Astrocyte (in vitro differentiated cells and primary cell): Measurements from ENCODE around the gene STK39. TPM values are rescaled to one million over a fixed set of nuclear protein-coding genes. Genes with fewer than 3 reads are reported as not detected.

ENCODE experiments used
- DNase-seq: peaks from one replicate; pipeline ENCODE4 v3.0.0-alpha.2; 2010; ENCODE audit warnings: low read depth
- FAIRE-seq: peaks from 2 replicates; lab custom pipeline; 2011; peaks lifted over from hg19 to GRCh38; lab: Jason Lieb, UNC
- H2AFZ ChIP-seq: 2 replicates; pipeline ENCODE4 v1.6.0; 2012; ENCODE audit warnings: low read depth, low read length, inconsistent platforms
- H3K27ac ChIP-seq: 2 replicates; pipeline ENCODE4 v1.5.1; 2011; ENCODE audit warnings: low read depth, low read length, inconsistent platforms
- H3K27me3 ChIP-seq: 2 replicates; pipeline ENCODE4 v1.6.0; 2011; ENCODE audit warnings: low read length, inconsistent platforms; ENCODE audit not compliant: insufficient read depth
- H3K36me3 ChIP-seq: 2 replicates; pipeline ENCODE4 v1.5.1; 2011; ENCODE audit warnings: low read length, inconsistent platforms; ENCODE audit not compliant: insufficient read depth
- H3K4me1 ChIP-seq: 2 replicates; pipeline ENCODE4 v1.5.1; 2011; ENCODE audit warnings: low read length, inconsistent platforms; ENCODE audit not compliant: insufficient read depth
- H3K4me2 ChIP-seq: 2 replicates; pipeline ENCODE4 v1.6.0; 2012; ENCODE audit warnings: low read length, inconsistent platforms
- H3K4me3 ChIP-seq: 2 replicates; pipeline ENCODE4 v1.5.1; 2011; ENCODE audit warnings: low read depth, mild to moderate bottlenecking, low read length, inconsistent platforms; ENCODE audit not compliant: insufficient read depth
- H3K79me2 ChIP-seq: 2 replicates; pipeline ENCODE4 v1.6.0; 2012; ENCODE audit warnings: mild to moderate bottlenecking, low read length, inconsistent platforms; ENCODE audit not compliant: insufficient read depth
- H3K9ac ChIP-seq: 2 replicates; pipeline ENCODE4 v1.6.0; 2012; ENCODE audit warnings: mild to moderate bottlenecking, low read length, inconsistent platforms
- H3K9me3 ChIP-seq: 2 replicates; pipeline ENCODE4 v1.5.1; 2012; ENCODE audit warnings: low read depth, mild to moderate bottlenecking, low read length, inconsistent platforms; ENCODE audit not compliant: insufficient read depth
- H4K20me1 ChIP-seq: 2 replicates; pipeline ENCODE4 v1.6.0; 2012; ENCODE audit warnings: low read length, inconsistent platforms; ENCODE audit not compliant: insufficient read depth
- H3K27ac Mint-ChIP-seq: one replicate; pipeline ENCODE4 v1.8.0; 2021; ENCODE audit warnings: mild to moderate bottlenecking, mixed read lengths; ENCODE audit not compliant: unreplicated experiment
- H3K27me3 Mint-ChIP-seq: one replicate; pipeline ENCODE4 v1.8.0; 2021; ENCODE audit warnings: low read depth, mixed read lengths; ENCODE audit not compliant: unreplicated experiment
- H3K36me3 Mint-ChIP-seq: one replicate; pipeline ENCODE4 v1.8.0; 2021; ENCODE audit warnings: low read depth, mixed read lengths; ENCODE audit not compliant: unreplicated experiment
- H3K4me1 Mint-ChIP-seq: one replicate; pipeline ENCODE4 v1.8.0; 2021; ENCODE audit warnings: low read depth, mixed read lengths; ENCODE audit not compliant: unreplicated experiment
- H3K4me3 Mint-ChIP-seq: one replicate; pipeline ENCODE4 v1.8.0; 2021; ENCODE audit warnings: mild to moderate bottlenecking, moderate library complexity, mixed read lengths; ENCODE audit not compliant: unreplicated experiment
- H3K9me3 Mint-ChIP-seq: one replicate; pipeline ENCODE4 v1.8.0; 2021; ENCODE audit warnings: mild to moderate bottlenecking, mixed read lengths; ENCODE audit not compliant: unreplicated experiment
- EZH2 ChIP-seq: IDR thresholded peaks from 2 replicates; pipeline ENCODE4 v1.6.1; 2012; ENCODE audit warnings: mild to moderate bottlenecking, low read length, inconsistent platforms; ENCODE audit not compliant: insufficient read depth
- total RNA-seq: library from RNA; stranded (reverse); gene quantifications from 2 replicates; pipeline ENCODE4 v1.2.1, GENCODE V29; 2021
- TF ChIP-seq, protein P1 (sequence below): IDR thresholded peaks from 2 replicates; pipeline ENCODE4 v1.5.1; 2011; ENCODE audit warnings: low read depth, mild to moderate bottlenecking, inconsistent platforms, low read length, moderate library complexity; ENCODE audit not compliant: insufficient read depth

STK39 gene
- total RNA-seq, 1 donor from 2014 or later, result 23.4 TPM

GRCh38 chr2:168183308-168183997 is 63.9 kb downstream of the STK39 start:
- no peaks in the 10 kb centered on the region for H3K27me3 Mint-ChIP-seq
- H4K20me1 ChIP-seq, result peaks cover 56% of the 10 kb centered on the region
- no peak overlapping the region for H3K27ac Mint-ChIP-seq
- no peak overlapping the region for H3K4me3 ChIP-seq
- peaks cover 75% of the 10 kb centered on the region for H3K79me2 ChIP-seq
- H3K9ac ChIP-seq, result no peak overlapping the region
- no peaks in the 10 kb centered on the region for H3K9me3 ChIP-seq
- no peak overlapping the region for H3K27ac ChIP-seq
- peaks cover 4% of the 10 kb centered on the region for H3K36me3 ChIP-seq
- H3K4me2 ChIP-seq, result no peak overlapping the region
- DNase-seq, result no peak
- TF ChIP-seq, protein P1, sequence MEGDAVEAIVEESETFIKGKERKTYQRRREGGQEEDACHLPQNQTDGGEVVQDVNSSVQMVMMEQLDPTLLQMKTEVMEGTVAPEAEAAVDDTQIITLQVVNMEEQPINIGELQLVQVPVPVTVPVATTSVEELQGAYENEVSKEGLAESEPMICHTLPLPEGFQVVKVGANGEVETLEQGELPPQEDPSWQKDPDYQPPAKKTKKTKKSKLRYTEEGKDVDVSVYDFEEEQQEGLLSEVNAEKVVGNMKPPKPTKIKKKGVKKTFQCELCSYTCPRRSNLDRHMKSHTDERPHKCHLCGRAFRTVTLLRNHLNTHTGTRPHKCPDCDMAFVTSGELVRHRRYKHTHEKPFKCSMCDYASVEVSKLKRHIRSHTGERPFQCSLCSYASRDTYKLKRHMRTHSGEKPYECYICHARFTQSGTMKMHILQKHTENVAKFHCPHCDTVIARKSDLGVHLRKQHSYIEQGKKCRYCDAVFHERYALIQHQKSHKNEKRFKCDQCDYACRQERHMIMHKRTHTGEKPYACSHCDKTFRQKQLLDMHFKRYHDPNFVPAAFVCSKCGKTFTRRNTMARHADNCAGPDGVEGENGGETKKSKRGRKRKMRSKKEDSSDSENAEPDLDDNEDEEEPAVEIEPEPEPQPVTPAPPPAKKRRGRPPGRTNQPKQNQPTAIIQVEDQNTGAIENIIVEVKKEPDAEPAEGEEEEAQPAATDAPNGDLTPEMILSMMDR, result no peak
- H3K4me3 Mint-ChIP-seq, result no peak overlapping the region
- no peaks in the 10 kb centered on the region for H3K36me3 Mint-ChIP-seq
- no peaks in the 10 kb centered on the region for H3K9me3 Mint-ChIP-seq
- H3K4me1 ChIP-seq, result peaks cover 8% of the 10 kb centered on the region
- H3K4me1 Mint-ChIP-seq, result peaks cover 12% of the 10 kb centered on the region
- H2AFZ ChIP-seq, result no peak overlapping the region
- H3K27me3 ChIP-seq, result no peaks in the 10 kb centered on the region
- no peak for FAIRE-seq

DNA sequence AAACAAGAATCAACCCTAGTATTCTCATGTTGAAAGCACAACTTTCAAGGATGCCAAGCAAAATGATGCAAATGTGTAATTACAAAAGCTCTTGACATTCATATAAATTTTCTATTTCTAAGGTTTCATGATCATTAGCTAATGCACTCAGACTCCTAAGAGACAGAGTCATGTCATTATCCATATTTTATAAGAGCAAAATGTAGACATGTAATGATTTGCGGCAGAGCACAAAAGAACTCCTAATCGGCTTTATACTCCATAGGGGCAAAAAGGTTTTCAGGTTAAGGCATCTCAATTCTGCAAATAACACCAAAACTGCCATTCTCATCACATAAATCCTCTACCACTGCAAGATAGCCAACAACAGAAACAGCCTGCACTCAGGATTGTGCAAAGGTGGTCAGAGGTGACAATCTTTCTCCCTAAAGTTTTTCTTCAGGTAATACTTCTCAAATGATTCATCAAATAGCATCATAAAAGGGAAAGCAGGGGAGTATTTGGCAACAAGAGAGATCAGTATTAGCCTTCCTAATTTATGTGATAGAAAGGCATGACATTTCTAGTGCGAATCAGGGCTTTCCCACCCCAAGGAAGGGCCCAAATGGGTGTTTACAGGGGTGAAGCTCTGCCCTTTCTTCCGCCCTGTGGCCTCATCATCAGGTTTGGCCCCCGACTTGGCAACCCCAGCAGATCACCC is 64.7 kb downstream of the STK39 start:
- H4K20me1 ChIP-seq, result peaks cover 56% of the 10 kb centered on the region
- no peak overlapping the region for H3K27ac Mint-ChIP-seq
- no peak overlapping the region for H3K27ac ChIP-seq
- DNase-seq (no peak), FAIRE-seq (no peak)
- H3K4me3 ChIP-seq, result no peak overlapping the region
- H3K36me3 ChIP-seq, result peaks cover 4% of the 10 kb centered on the region
- H3K4me1 Mint-ChIP-seq, result peaks cover 12% of the 10 kb centered on the region
- H3K9ac ChIP-seq, result no peak overlapping the region
- no peak overlapping the region for H3K4me2 ChIP-seq
- no peaks in the 10 kb centered on the region for H3K9me3 ChIP-seq
- H3K9me3 Mint-ChIP-seq, result no peaks in the 10 kb centered on the region
- no peak for TF ChIP-seq EZH2
- TF ChIP-seq, protein P1, result no peak
- no peak overlapping the region for H3K4me3 Mint-ChIP-seq
- H3K4me1 ChIP-seq, result peaks cover 8% of the 10 kb centered on the region
- peaks cover 75% of the 10 kb centered on the region for H3K79me2 ChIP-seq
- H2AFZ ChIP-seq, result no peak overlapping the region
- H3K27me3 ChIP-seq, result no peaks in the 10 kb centered on the region
- H3K27me3 Mint-ChIP-seq, result no peaks in the 10 kb centered on the region
- no peaks in the 10 kb centered on the region for H3K36me3 Mint-ChIP-seq

GRCh38 chr2:168181825-168182224 is 65.6 kb downstream of the STK39 start:
- Histone ChIP-seq H3K36me3 (peaks cover 4% of the 10 kb centered on the region), H3K4me2 (no peak overlapping the region), H3K27me3 (no peaks in the 10 kb centered on the region), H4K20me1 (peaks cover 61% of the 10 kb centered on the region), H2AFZ (no peak overlapping the region), H3K27ac (no peak overlapping the region), H3K79me2 (peaks cover 74% of the 10 kb centered on the region), H3K4me3 (no peak overlapping the region), H3K9ac (no peak overlapping the region), H3K4me1 (peaks cover 8% of the 10 kb centered on the region), H3K9me3 (no peaks in the 10 kb centered on the region)
- Mint-ChIP-seq H3K27ac (no peak overlapping the region), H3K4me3 (no peak overlapping the region), H3K27me3 (no peaks in the 10 kb centered on the region), H3K36me3 (no peaks in the 10 kb centered on the region), H3K9me3 (no peaks in the 10 kb centered on the region), H3K4me1 (peaks cover 12% of the 10 kb centered on the region)
- DNase-seq (no peak), FAIRE-seq (no peak)
- TF ChIP-seq, protein P1, result no peak
- no peak for TF ChIP-seq EZH2
